Caco-2 (cell line): ENCODE data around the gene KCNC1. TPM values are rescaled to one million over a fixed set of nuclear protein-coding genes. Genes with fewer than 3 reads are reported as not detected.

ENCODE experiments used
- BruUV-seq: library from RNA; stranded (reverse); fragments of 400-500 nt; replicated peaks from 2 replicates; lab custom pipeline; 2021; lab: Mats Ljungman, UMichigan
- CTCF ChIA-PET: fragments of 300-600 bp; sonication (Branson Sonifier 250); formaldehyde crosslinking; loops from one replicate; lab custom pipeline; 2022; ENCODE audit warnings: antibody characterized with exemption; lab: Charles Lee
- POLR2A ChIA-PET: fragments of 300-600 bp; sonication (Branson Sonifier 250); formaldehyde crosslinking; loops from one replicate; lab custom pipeline; 2022; ENCODE audit warnings: antibody characterized with exemption; lab: Charles Lee
- DNase-seq, 2 experiments: peaks; one replicate each; pipeline versions ENCODE4 v3.0.0 to v3.0.0-alpha.2; 2020 to 2022
- H3K27me3 ChIP-seq: replicated peaks from 2 replicates; pipeline ENCODE4 v1.6.0; 2011; ENCODE audit warnings: low read length; ENCODE audit not compliant: control insufficient read depth, insufficient read depth
- H3K36me3 ChIP-seq: 2 replicates; pipeline ENCODE4 v1.5.1; 2011; ENCODE audit warnings: low read length; ENCODE audit not compliant: control insufficient read depth, insufficient read depth
- H3K4me1 ChIP-seq: fragments of 250-450 bp; sonication (Bioruptor Pico); 2 replicates; pipeline ENCODE4 v1.5.1; 2020; ENCODE audit warnings: mild to moderate bottlenecking
- H3K4me3 ChIP-seq: 2 replicates; pipeline ENCODE4 v1.5.1; 2011; ENCODE audit warnings: low read depth, mild to moderate bottlenecking, control low read depth, low read length
- H3K9me3 ChIP-seq: fragments of 250-450 bp; sonication (Bioruptor Pico); 2 replicates; pipeline ENCODE4 v1.5.1; 2020; ENCODE audit warnings: mild to moderate bottlenecking, moderate library complexity
- H3K27ac Mint-ChIP-seq: one replicate; pipeline ENCODE4 v1.8.0; 2022; ENCODE audit warnings: mixed read lengths; ENCODE audit not compliant: unreplicated experiment
- H3K27me3 Mint-ChIP-seq: one replicate; pipeline ENCODE4 v1.8.0; 2022; ENCODE audit warnings: mixed read lengths; ENCODE audit not compliant: insufficient read depth, unreplicated experiment
- H3K36me3 Mint-ChIP-seq: one replicate; pipeline ENCODE4 v1.8.0; 2022; ENCODE audit warnings: mild to moderate bottlenecking, mixed read lengths; ENCODE audit not compliant: insufficient read depth, unreplicated experiment
- H3K4me1 Mint-ChIP-seq: one replicate; pipeline ENCODE4 v1.8.0; 2022; ENCODE audit warnings: low read depth, mixed read lengths; ENCODE audit not compliant: unreplicated experiment
- H3K4me3 Mint-ChIP-seq: one replicate; pipeline ENCODE4 v1.8.0; 2022; ENCODE audit warnings: mild to moderate bottlenecking, moderate library complexity, mixed read lengths; ENCODE audit not compliant: unreplicated experiment
- H3K9me3 Mint-ChIP-seq: one replicate; pipeline ENCODE4 v1.8.0; 2022; ENCODE audit warnings: mixed read lengths; ENCODE audit not compliant: unreplicated experiment
- intact Hi-C: fragments of 100-400 bp; cut with micrococcal nuclease; formaldehyde crosslinking; loops from one replicate; pipeline ENCODE4 v1.10.0; 2022; ENCODE audit not compliant: unreplicated experiment
- total RNA-seq: library from RNA; stranded (reverse); gene quantifications from 2 replicates; pipeline ENCODE4 v1.2.3, GENCODE V29; 2022
- TF ChIP-seq, protein P1 (sequence below), 2 experiments: fragments of 200-600 bp in 1 of 2; IDR thresholded peaks; 1 replicate in 1 of 2; 2 replicates in 1 of 2; pipeline versions ENCODE4 v1.5.1 to v1.8.0; 2011 to 2022; ENCODE audit warnings: antibody characterized with exemption in 1 of 2, control low read depth in 1 of 2, inconsistent platforms in 1 of 2, low read depth in 1 of 2, low read length in 1 of 2, mild to moderate bottlenecking in 1 of 2, moderate library complexity in 1 of 2; ENCODE audit not compliant: insufficient read depth in 1 of 2, severe bottlenecking in 1 of 2, unreplicated experiment in 1 of 2

The KCNC1 gene
- total RNA-seq, 1 experiment from 2014 or later = 0.07 TPM

- Histone ChIP-seq H3K36me3 (no peaks in the 10 kb centered on the region), H3K4me3 (no peak overlapping the region), H3K27me3 (peaks cover 2% of the 10 kb centered on the region), H3K4me1 (no peaks in the 10 kb centered on the region), H3K9me3 (no peaks in the 10 kb centered on the region)
- TF ChIP-seq, protein P1, sequence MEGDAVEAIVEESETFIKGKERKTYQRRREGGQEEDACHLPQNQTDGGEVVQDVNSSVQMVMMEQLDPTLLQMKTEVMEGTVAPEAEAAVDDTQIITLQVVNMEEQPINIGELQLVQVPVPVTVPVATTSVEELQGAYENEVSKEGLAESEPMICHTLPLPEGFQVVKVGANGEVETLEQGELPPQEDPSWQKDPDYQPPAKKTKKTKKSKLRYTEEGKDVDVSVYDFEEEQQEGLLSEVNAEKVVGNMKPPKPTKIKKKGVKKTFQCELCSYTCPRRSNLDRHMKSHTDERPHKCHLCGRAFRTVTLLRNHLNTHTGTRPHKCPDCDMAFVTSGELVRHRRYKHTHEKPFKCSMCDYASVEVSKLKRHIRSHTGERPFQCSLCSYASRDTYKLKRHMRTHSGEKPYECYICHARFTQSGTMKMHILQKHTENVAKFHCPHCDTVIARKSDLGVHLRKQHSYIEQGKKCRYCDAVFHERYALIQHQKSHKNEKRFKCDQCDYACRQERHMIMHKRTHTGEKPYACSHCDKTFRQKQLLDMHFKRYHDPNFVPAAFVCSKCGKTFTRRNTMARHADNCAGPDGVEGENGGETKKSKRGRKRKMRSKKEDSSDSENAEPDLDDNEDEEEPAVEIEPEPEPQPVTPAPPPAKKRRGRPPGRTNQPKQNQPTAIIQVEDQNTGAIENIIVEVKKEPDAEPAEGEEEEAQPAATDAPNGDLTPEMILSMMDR (IDR thresholded peaks at IDR 0.05; ENCODE audit: insufficient read depth in 1 of 2, low read depth in 1 of 2, low read length in 1 of 2, severe bottlenecking in 1 of 2, unreplicated experiment in 1 of 2) = no peak
- DNase-seq = no peak
- Mint-ChIP-seq H3K9me3 (no peaks in the 10 kb centered on the region), H3K27ac (no peak overlapping the region), H3K27me3 (peaks cover 19% of the 10 kb centered on the region), H3K4me1 (no peaks in the 10 kb centered on the region), H3K4me3 (no peak overlapping the region), H3K36me3 (no peaks in the 10 kb centered on the region)
- BruUV-seq = no TSS peak
- ChIA-PET CTCF (interaction anchor here (1.0 kb wide), 1 partner anchor 47 kb away, joined by 3 read pairs; no protein-coding TSS in a partner anchor), POLR2A (no interaction called here)
- intact Hi-C loops = no loop called here
Measured at GRCh38 chr11:17778352-17778751, 43.8 kb downstream of the KCNC1 start.

- no peak for DNase-seq
- no peaks in the 10 kb centered on the region for H3K36me3 Mint-ChIP-seq
- TF ChIP-seq, protein P1 (IDR thresholded peaks at IDR 0.05; ENCODE audit: insufficient read depth in 1 of 2, low read depth in 1 of 2, low read length in 1 of 2, severe bottlenecking in 1 of 2, unreplicated experiment in 1 of 2) = no peak
- BruUV-seq = no TSS peak
- H3K36me3 ChIP-seq = no peaks in the 10 kb centered on the region
- H3K4me1 Mint-ChIP-seq = no peaks in the 10 kb centered on the region
- intact Hi-C loops = no loop called here
- no peaks in the 10 kb centered on the region for H3K9me3 Mint-ChIP-seq
- ChIA-PET CTCF (interaction anchor here (1.0 kb wide), 1 partner anchor 48 kb away, joined by 3 read pairs; no protein-coding TSS in a partner anchor), POLR2A (no interaction called here)
- peaks cover 19% of the 10 kb centered on the region for H3K27me3 Mint-ChIP-seq
- no peak overlapping the region for H3K27ac Mint-ChIP-seq
- H3K4me1 ChIP-seq = no peaks in the 10 kb centered on the region
- no peaks in the 10 kb centered on the region for H3K9me3 ChIP-seq
- H3K4me3 Mint-ChIP-seq = no peak overlapping the region
- H3K4me3 ChIP-seq = no peak overlapping the region
- peaks cover 2% of the 10 kb centered on the region for H3K27me3 ChIP-seq
Measured at GRCh38 chr11:17778956-17779860, 44.6 kb downstream of the KCNC1 start.

- no peaks in the 10 kb centered on the region for H3K4me1 Mint-ChIP-seq
- H3K36me3 Mint-ChIP-seq = no peaks in the 10 kb centered on the region
- intact Hi-C loops = no loop called here
- BruUV-seq = no TSS peak
- POLR2A ChIA-PET = no interaction called here
- H3K27me3 Mint-ChIP-seq = peaks cover 19% of the 10 kb centered on the region
- H3K27me3 ChIP-seq = peaks cover 2% of the 10 kb centered on the region
- no peak overlapping the region for H3K4me3 Mint-ChIP-seq
- CTCF ChIA-PET = no interaction called here
- TF ChIP-seq, protein P1 (IDR thresholded peaks at IDR 0.05; ENCODE audit: insufficient read depth in 1 of 2, low read depth in 1 of 2, low read length in 1 of 2, severe bottlenecking in 1 of 2, unreplicated experiment in 1 of 2) = peak in 1 of 2 experiments; percentile 3
- no peak overlapping the region for H3K4me3 ChIP-seq
- H3K4me1 ChIP-seq = no peaks in the 10 kb centered on the region
- H3K27ac Mint-ChIP-seq = no peak overlapping the region
- H3K9me3 ChIP-seq = no peaks in the 10 kb centered on the region
- no peaks in the 10 kb centered on the region for H3K36me3 ChIP-seq
- no peak for DNase-seq
- H3K9me3 Mint-ChIP-seq = no peaks in the 10 kb centered on the region
Measured at GRCh38 chr11:17779861-17780594, 45.4 kb downstream of the KCNC1 start.
